IMR-90 (cell line): Measurements from ENCODE around the gene SF3B2. TPM values are rescaled to one million over a fixed set of nuclear protein-coding genes. Genes with fewer than 3 reads are reported as not detected.

Source experiments
- ATAC-seq: fragments of 200-7000 bp; cut with Tn5 transposase; 2 replicates; pipeline ENCODE4 v1.9.1; 2020; ENCODE audit warnings: low read depth, mild to moderate bottlenecking, moderate library complexity
- BruUV-seq: library from RNA; stranded (reverse); fragments of 400-500 nt; replicated peaks from 2 replicates; lab custom pipeline; 2021; lab: Mats Ljungman, UMichigan
- CTCF ChIA-PET: fragments of 300-600 bp; formaldehyde crosslinking; extraction: SDS; loops from one replicate; lab custom pipeline; 2021; ENCODE audit warnings: antibody characterized with exemption; lab: Yijun Ruan, JAX
- POLR2A ChIA-PET: fragments of 300-600 bp; sonication (Branson Sonifier 250); formaldehyde crosslinking; loops from one replicate; lab custom pipeline; 2022; ENCODE audit warnings: antibody characterized with exemption; ENCODE audit not compliant: unreplicated experiment; lab: Charles Lee
- DNase-seq: peaks from one replicate; pipeline ENCODE4 v3.0.0; 2013
- H2AFZ ChIP-seq: replicated peaks from 2 replicates; pipeline ENCODE3; 2013; ENCODE audit warnings: low read length, mild to moderate bottlenecking; ENCODE audit not compliant: poor library complexity
- H2AK5ac ChIP-seq: 2 replicates; pipeline ENCODE4 v1.6.1; 2013; ENCODE audit warnings: low read depth, low read length, inconsistent platforms
- H2AK9ac ChIP-seq: replicated peaks from 2 replicates; pipeline ENCODE3; 2013; ENCODE audit warnings: mild to moderate bottlenecking, low read depth, low read length, moderate library complexity; ENCODE audit not compliant: poor library complexity
- H2BK120ac ChIP-seq: 2 replicates; pipeline ENCODE4 v1.6.1; 2013; ENCODE audit warnings: low read depth, low read length, inconsistent platforms
- H2BK15ac ChIP-seq: 3 replicates; pipeline ENCODE4 v1.6.1; 2013; ENCODE audit warnings: low read depth, low read length, inconsistent platforms
- H2BK20ac ChIP-seq: 2 replicates; pipeline ENCODE4 v1.6.1; 2013; ENCODE audit warnings: low read depth, mild to moderate bottlenecking, inconsistent platforms, low read length, moderate library complexity
- H2BK5ac ChIP-seq: 2 replicates; pipeline ENCODE4 v1.6.1; 2013; ENCODE audit warnings: mild to moderate bottlenecking, low read depth, low read length, inconsistent platforms; ENCODE audit not compliant: poor library complexity, severe bottlenecking
- H3K14ac ChIP-seq: replicated peaks from 2 replicates; pipeline ENCODE4 v1.6.1; 2013; ENCODE audit warnings: low read depth, low read length, inconsistent platforms
- H3K18ac ChIP-seq: 2 replicates; pipeline ENCODE4 v1.6.1; 2013; ENCODE audit warnings: low read depth, low read length, control low read depth
- H3K23ac ChIP-seq: 2 replicates; pipeline ENCODE4 v1.6.1; 2013; ENCODE audit warnings: low read depth, low read length, inconsistent platforms
- H3K27ac ChIP-seq: 2 replicates; pipeline ENCODE4 v1.5.1; 2013; ENCODE audit warnings: mild to moderate bottlenecking, control low read depth, low read length; ENCODE audit not compliant: insufficient read depth
- H3K27me3 ChIP-seq: 2 replicates; pipeline ENCODE4 v1.6.1; 2013; ENCODE audit warnings: low read length; ENCODE audit not compliant: control insufficient read depth, insufficient read depth
- H3K36me3 ChIP-seq: 2 replicates; pipeline ENCODE4 v1.6.1; 2013; ENCODE audit warnings: low read length, mixed read lengths; ENCODE audit not compliant: control insufficient read depth, insufficient read depth
- H3K4ac ChIP-seq: 2 replicates; pipeline ENCODE4 v1.6.1; 2013; ENCODE audit warnings: low read depth, low read length, inconsistent platforms
- H3K4me1 ChIP-seq: 2 replicates; pipeline ENCODE4 v1.6.1; 2013; ENCODE audit warnings: low read length, mixed read lengths; ENCODE audit not compliant: control insufficient read depth, insufficient read depth
- H3K4me2 ChIP-seq: 2 replicates; pipeline ENCODE4 v1.6.1; 2013; ENCODE audit warnings: low read depth, mild to moderate bottlenecking, control low read depth, low read length, moderate library complexity
- H3K4me3 ChIP-seq: 2 replicates; pipeline ENCODE4 v1.5.1; 2013; ENCODE audit warnings: low read depth, mild to moderate bottlenecking, control low read depth, low read length, moderate library complexity; ENCODE audit not compliant: insufficient read depth
- H3K56ac ChIP-seq: 2 replicates; pipeline ENCODE4 v1.6.1; 2013; ENCODE audit warnings: low read length, inconsistent platforms; ENCODE audit not compliant: insufficient read depth; ENCODE audit errors: extremely low read depth
- H3K79me1 ChIP-seq, 2 experiments: 2 replicates each; pipeline ENCODE4 v1.6.1; 2013; ENCODE audit warnings: low read length in 2 of 2, inconsistent platforms in 1 of 2, low read depth in 1 of 2
- H3K9ac ChIP-seq: 2 replicates; pipeline ENCODE4 v1.6.1; 2013; ENCODE audit warnings: low read depth, low read length, control low read depth
- H3K9me1 ChIP-seq: 2 replicates; pipeline ENCODE4 v1.6.1; 2013; ENCODE audit warnings: low read length, inconsistent platforms; ENCODE audit not compliant: insufficient read depth
- H3K9me3 ChIP-seq: 2 replicates; pipeline ENCODE4 v1.6.1; 2013; ENCODE audit warnings: low read length; ENCODE audit not compliant: control insufficient read depth, insufficient read depth
- H4K20me1 ChIP-seq: 2 replicates; pipeline ENCODE4 v1.6.1; 2013; ENCODE audit warnings: low read length, inconsistent platforms; ENCODE audit not compliant: insufficient read depth
- H4K5ac ChIP-seq: 2 replicates; pipeline ENCODE4 v1.6.1; 2013; ENCODE audit warnings: mild to moderate bottlenecking, low read depth, low read length, control low read depth
- H4K8ac ChIP-seq, 2 experiments: 2 replicates each; pipeline ENCODE4 v1.6.1; 2013; ENCODE audit warnings: low read depth in 2 of 2, low read length in 2 of 2, control low read depth in 1 of 2, inconsistent platforms in 1 of 2
- H4K91ac ChIP-seq: 2 replicates; pipeline ENCODE4 v1.6.1; 2013; ENCODE audit warnings: low read depth, low read length, inconsistent platforms; ENCODE audit not compliant: insufficient read depth
- CHD1 ChIP-seq: IDR thresholded peaks from 2 replicates; pipeline ENCODE4 v1.6.1; 2012; ENCODE audit warnings: low read depth, low read length, improper control_type of control experiment
- MAZ ChIP-seq: IDR thresholded peaks from 2 replicates; pipeline ENCODE4 v1.6.1; 2012; ENCODE audit warnings: low read depth, mild to moderate bottlenecking, low read length, improper control_type of control experiment, moderate library complexity, borderline replicate concordance
- POLR2A ChIP-seq: IDR thresholded peaks from 2 replicates; pipeline ENCODE4 v1.6.1; 2012; ENCODE audit warnings: mild to moderate bottlenecking, low read depth, low read length
- USF2 ChIP-seq: fragments of 150-350 bp; IDR thresholded peaks from 2 replicates; pipeline ENCODE4 v1.6.1; 2017; ENCODE audit warnings: mild to moderate bottlenecking, antibody characterized with exemption, low read length, low read depth
- WGBS, 2 experiments: methylation state at CpG; one replicate each; pipeline versions ENCODE4 v1.1.5 to v1.1.7; 2013; ENCODE audit warnings: missing lambda C conversion rate in 2 of 2; ENCODE audit not compliant: insufficient read length in 1 of 2; ENCODE audit errors: extremely low coverage in 2 of 2; 5-methylcytosine and 5-hydroxymethylcytosine counted together
- dilution Hi-C: fragments of 300-500 bp; cut with HindIII; formaldehyde crosslinking; loops from one replicate; pipeline ENCODE4 v1.14.3; 2018; ENCODE audit warnings: low sequenced_read_pairs; ENCODE audit not compliant: unreplicated experiment
- in situ Hi-C: fragments of 300-500 bp; cut with MboI; formaldehyde crosslinking; loops from 3 replicates; pipeline ENCODE4 v1.14.3; 2019; ENCODE audit warnings: low sequenced_read_pairs, inconsistent platforms, mixed read lengths
- intact Hi-C: fragments of 100-400 bp; cut with micrococcal nuclease; formaldehyde crosslinking; loops from 2 replicates; pipeline ENCODE4 v1.10.0; 2022
- polyA plus RNA-seq, 3 experiments: library from polyadenylated mRNA; depleted of rRNA; stranded (reverse); fragments of >200 nt; gene quantifications; 2 replicates each; pipeline ENCODE4 v1.2.3, GENCODE V29; 2012; ENCODE audit warnings: low replicate concordance in 1 of 3
- total RNA-seq: library from RNA; depleted of rRNA; stranded (reverse); fragments of >200 nt; gene quantifications from 2 replicates; pipeline ENCODE4 v1.2.3, GENCODE V29; 2012

The SF3B2 gene
- total and polyA plus RNA-seq, 2 of the 4 experiments (the other 2 are of a cell fraction) = 120 to 122 TPM

GRCh38 chr11:66081505-66081904 is 29.3 kb downstream of the SF3B2 start:
- dilution Hi-C loops = no loop called here
- H3K27ac ChIP-seq = no peak overlapping the region

More at GRCh38 chr11:66081505-66081904, 29.3 kb downstream of the SF3B2 start:
- Histone ChIP-seq H3K9me1 (peaks cover 23% of the 10 kb centered on the region), H3K4me1 (peaks cover 26% of the 10 kb centered on the region), H3K79me1 (peaks cover 29 to 83% of the 10 kb centered on the region in 2 experiments), H3K36me3 (peaks cover 3% of the 10 kb centered on the region; the same call in 1 of the 2 replicates), H2BK20ac (no peak overlapping the region), H2BK5ac (no peak overlapping the region), H3K14ac (no peak overlapping the region), H3K4me2 (no peak overlapping the region), H2BK120ac (no peak overlapping the region), H4K5ac (no peak overlapping the region), H3K9ac (no peak overlapping the region), H2AK9ac (peak overlapping the region; percentile 44), H3K18ac (no peak overlapping the region), H4K91ac (no peak overlapping the region), H3K9me3 (no peaks in the 10 kb centered on the region), H3K23ac (no peak overlapping the region), H3K4me3 (no peak overlapping the region), H2AK5ac (no peak overlapping the region; the same call in 1 of the 2 replicates), H3K27me3 (no peaks in the 10 kb centered on the region), H3K56ac (no peak overlapping the region), H3K4ac (peak overlapping the region; percentile 28; the same call in 1 of the 2 replicates), H4K8ac (peak overlapping the region in 1 of 2 experiments; percentile 29; a peak in 1 of 4 replicates), H2BK15ac (no peak overlapping the region), H2AFZ (no peak overlapping the region), H4K20me1 (peaks cover 78% of the 10 kb centered on the region)
- DNase-seq (no peak), ATAC-seq (no peak)
- 80% methylated on average over 2 of the region's 5 CpGs; no CpG with 5 or more reads in 1 of the 2 experiments for WGBS, 2 experiments
- no peak for TF ChIP-seq MAZ
- no peak for TF ChIP-seq CHD1
- no peak for TF ChIP-seq USF2
- TF ChIP-seq POLR2A = no peak
- no TSS peak for BruUV-seq
- CTCF ChIA-PET = no interaction called here
- intact Hi-C loops = loop anchor here (5.0 to 10.0 kb wide), 2 partner anchors 36 to 123 kb away; no protein-coding TSS in a partner anchor
- in situ Hi-C loops = no loop called here
- POLR2A ChIA-PET = interaction anchor here (0.5 kb wide), 1 partner anchor 1066 kb away, joined by 6 read pairs; no protein-coding TSS in a partner anchor
